HEK293T (cell line): Measurements from ENCODE around the gene C2orf81.

Experiments used
- CTCF ChIA-PET: fragments of 350-600 bp; formaldehyde crosslinking; extraction: SDS; loops from one replicate; lab custom pipeline; 2021; ENCODE audit warnings: antibody characterized with exemption, inconsistent platforms; lab: Yijun Ruan, JAX
- POLR2A ChIA-PET: fragments of 350-600 bp; formaldehyde crosslinking; extraction: SDS; loops from one replicate; lab custom pipeline; 2020; ENCODE audit warnings: antibody characterized with exemption, inconsistent platforms; lab: Yijun Ruan, JAX
- DNase-seq: peaks from one replicate; pipeline ENCODE4 v3.0.0; 2012; ENCODE audit warnings: mixed read lengths; ENCODE audit errors: extremely low spot score
- ARNT ChIP-seq: fragments of 450-650 bp; IDR thresholded peaks from 2 replicates; pipeline ENCODE4 v1.6.1; 2017; ENCODE audit warnings: mild to moderate bottlenecking
- BHLHE40 ChIP-seq: fragments of 450-650 bp; IDR thresholded peaks from 2 replicates; pipeline ENCODE4 v1.6.1; 2016; ENCODE audit warnings: mild to moderate bottlenecking, moderate library complexity, borderline replicate concordance
- CTBP1 ChIP-seq: fragments of 450-650 bp; IDR thresholded peaks from 2 replicates; pipeline ENCODE4 v1.6.1; 2016; ENCODE audit warnings: borderline replicate concordance
- ELF4 ChIP-seq: fragments of 450-650 bp; IDR thresholded peaks from 2 replicates; pipeline ENCODE4 v1.6.1; 2017; ENCODE audit warnings: antibody characterized with exemption
- FOXA1 ChIP-seq: fragments of 450-650 bp; IDR thresholded peaks from 2 replicates; pipeline ENCODE4 v1.6.1; 2016; ENCODE audit warnings: mild to moderate bottlenecking
- FOXK2 ChIP-seq: fragments of 450-650 bp; IDR thresholded peaks from 2 replicates; pipeline ENCODE4 v1.6.1; 2016; ENCODE audit warnings: mild to moderate bottlenecking
- FOXM1 ChIP-seq: fragments of 450-650 bp; IDR thresholded peaks from 2 replicates; pipeline ENCODE4 v1.6.1; 2017; ENCODE audit warnings: mild to moderate bottlenecking, borderline replicate concordance
- HDGF ChIP-seq: fragments of 450-650 bp; IDR thresholded peaks from 2 replicates; pipeline ENCODE4 v1.6.1; 2017; ENCODE audit warnings: antibody characterized with exemption, borderline replicate concordance
- L3MBTL2 ChIP-seq: fragments of 450-650 bp; conservative IDR thresholded peaks from 2 replicates; pipeline ENCODE4 v1.6.1; 2016; ENCODE audit warnings: mild to moderate bottlenecking
- LEF1 ChIP-seq: fragments of 450-650 bp; IDR thresholded peaks from 2 replicates; pipeline ENCODE4 v1.6.1; 2017; ENCODE audit warnings: mild to moderate bottlenecking, borderline replicate concordance
- NFRKB ChIP-seq: fragments of 450-650 bp; IDR thresholded peaks from 2 replicates; pipeline ENCODE4 v1.6.1; 2016; ENCODE audit warnings: mild to moderate bottlenecking, moderate library complexity
- SP1 ChIP-seq: fragments of 450-650 bp; IDR thresholded peaks from 2 replicates; pipeline ENCODE4 v1.6.1; 2017
- SUZ12 ChIP-seq: fragments of 450-650 bp; IDR thresholded peaks from 2 replicates; pipeline ENCODE4 v1.6.1; 2016; ENCODE audit warnings: mild to moderate bottlenecking
- TARDBP ChIP-seq: fragments of 450-650 bp; IDR thresholded peaks from 2 replicates; pipeline ENCODE4 v1.6.1; 2016
- ZNF384 ChIP-seq: fragments of 450-650 bp; IDR thresholded peaks from 2 replicates; pipeline ENCODE4 v1.6.1; 2016
- TF ChIP-seq, protein P1 (sequence below): fragments of 450-650 bp; IDR thresholded peaks from 2 replicates; pipeline ENCODE4 v1.6.1; 2016

The C2orf81 gene

DNA sequence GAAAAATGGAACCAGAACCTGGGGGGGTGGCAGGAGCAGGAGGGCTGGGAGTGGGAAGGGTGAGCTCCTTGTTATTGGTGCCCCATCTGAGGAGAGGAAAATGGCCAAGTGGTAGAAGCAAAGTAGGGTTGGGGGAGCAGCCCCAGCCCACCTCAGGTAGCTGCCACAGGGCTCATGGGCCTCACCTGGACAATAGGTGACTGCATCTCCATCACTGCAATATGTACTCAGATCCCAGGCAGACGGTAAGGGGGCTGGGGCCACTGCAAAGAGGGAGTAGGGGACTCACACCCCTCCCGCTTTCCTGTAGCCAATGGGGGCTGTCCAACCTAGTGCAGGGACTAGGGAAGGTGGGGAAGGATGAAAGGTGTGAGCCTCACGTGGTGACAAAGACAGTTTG, 4.2 kb downstream of the C2orf81 start:
- POLR2A ChIA-PET = no interaction called here
- no peak for DNase-seq
- CTCF ChIA-PET = no interaction called here
- TF ChIP-seq FOXA1 = no peak
- no peak for TF ChIP-seq SUZ12
- no peak for TF ChIP-seq HDGF
- no peak for TF ChIP-seq FOXM1
- no peak for TF ChIP-seq ZNF384
- no peak for TF ChIP-seq SP1
- no peak for TF ChIP-seq ARNT
- no peak for TF ChIP-seq BHLHE40
- no peak for TF ChIP-seq ELF4
- no peak for TF ChIP-seq FOXK2
- TF ChIP-seq TARDBP = no peak
- TF ChIP-seq L3MBTL2 = no peak
- TF ChIP-seq, protein P1, sequence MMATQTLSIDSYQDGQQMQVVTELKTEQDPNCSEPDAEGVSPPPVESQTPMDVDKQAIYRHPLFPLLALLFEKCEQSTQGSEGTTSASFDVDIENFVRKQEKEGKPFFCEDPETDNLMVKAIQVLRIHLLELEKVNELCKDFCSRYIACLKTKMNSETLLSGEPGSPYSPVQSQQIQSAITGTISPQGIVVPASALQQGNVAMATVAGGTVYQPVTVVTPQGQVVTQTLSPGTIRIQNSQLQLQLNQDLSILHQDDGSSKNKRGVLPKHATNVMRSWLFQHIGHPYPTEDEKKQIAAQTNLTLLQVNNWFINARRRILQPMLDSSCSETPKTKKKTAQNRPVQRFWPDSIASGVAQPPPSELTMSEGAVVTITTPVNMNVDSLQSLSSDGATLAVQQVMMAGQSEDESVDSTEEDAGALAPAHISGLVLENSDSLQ = no peak
- no peak for TF ChIP-seq CTBP1
- no peak for TF ChIP-seq NFRKB
- no peak for TF ChIP-seq LEF1

DNA sequence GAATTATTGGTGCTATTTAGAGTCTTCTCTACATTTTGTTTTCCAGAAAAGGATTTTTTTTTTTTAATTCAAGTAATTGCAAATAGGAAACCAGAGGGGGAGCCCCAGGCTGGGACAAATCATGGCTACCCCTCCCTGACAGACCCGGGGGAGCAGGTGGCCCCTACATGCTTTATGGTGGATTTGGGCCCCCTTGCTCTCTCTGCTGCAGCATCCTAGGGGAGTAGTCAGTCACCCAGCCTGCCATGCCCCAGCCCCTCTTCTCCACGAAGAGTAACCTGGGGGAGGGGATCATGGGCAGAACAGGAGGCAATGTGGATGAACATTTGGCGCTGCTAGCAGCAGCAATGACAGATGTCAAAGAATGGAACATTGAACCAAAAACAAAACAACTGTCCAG, 4.6 kb downstream of the C2orf81 start:
- TF ChIP-seq TARDBP (no peak), CTBP1 (no peak), NFRKB (no peak), HDGF (no peak), LEF1 (no peak), L3MBTL2 (no peak), FOXK2 (no peak), SP1 (no peak), ZNF384 (no peak), SUZ12 (no peak), ELF4 (no peak), BHLHE40 (no peak), ARNT (no peak), FOXA1 (no peak), FOXM1 (no peak)
- TF ChIP-seq, protein P1 = no peak
- ChIA-PET POLR2A (no interaction called here), CTCF (no interaction called here)
- DNase-seq = no peak

DNA sequence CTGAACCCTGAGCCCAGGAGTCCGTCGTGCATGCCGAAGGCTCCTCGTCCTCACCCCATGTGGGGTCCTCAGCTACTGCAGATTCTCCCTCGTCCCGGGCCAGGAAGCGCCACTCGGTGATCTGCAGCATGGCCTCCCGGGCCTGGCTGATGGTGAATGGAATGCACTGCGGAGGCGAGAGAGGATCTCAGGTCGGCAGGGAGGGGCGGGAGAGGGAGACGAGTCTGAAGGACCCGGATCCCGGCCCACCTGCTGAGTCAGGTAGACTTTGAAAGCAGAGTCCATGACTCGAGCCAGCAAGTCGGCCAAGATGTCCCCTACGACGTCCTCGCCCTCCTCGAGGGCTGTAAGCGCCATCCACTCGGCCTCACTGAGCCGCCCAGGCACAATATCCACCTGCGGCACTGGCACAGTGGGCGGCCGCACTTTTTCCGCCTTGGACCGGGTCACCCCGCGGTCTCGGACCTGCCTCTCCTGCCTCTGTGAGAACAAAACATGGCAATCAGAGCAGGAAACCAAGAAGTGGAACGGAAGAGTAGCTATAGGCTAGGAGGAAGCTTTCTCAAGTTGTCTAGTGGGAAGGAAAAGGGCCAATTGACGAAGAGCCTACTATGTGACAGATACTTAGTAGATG, 5.5 kb downstream of the C2orf81 start:
- POLR2A ChIA-PET = no interaction called here
- DNase-seq = no peak
- CTCF ChIA-PET = no interaction called here
- TF ChIP-seq CTBP1 = no peak
- no peak for TF ChIP-seq ELF4
- TF ChIP-seq LEF1 = no peak
- no peak for TF ChIP-seq ARNT
- TF ChIP-seq HDGF = no peak
- TF ChIP-seq FOXA1 = no peak
- no peak for TF ChIP-seq FOXM1
- TF ChIP-seq, protein P1 = no peak
- TF ChIP-seq TARDBP = no peak
- no peak for TF ChIP-seq L3MBTL2
- no peak for TF ChIP-seq ZNF384
- no peak for TF ChIP-seq FOXK2
- no peak for TF ChIP-seq SP1
- no peak for TF ChIP-seq SUZ12
- TF ChIP-seq NFRKB = no peak
- no peak for TF ChIP-seq BHLHE40

GRCh38 chr2:74414881-74415761, 6.3 kb downstream of the C2orf81 start:
- no peak for TF ChIP-seq TARDBP
- TF ChIP-seq, protein P1 = no peak
- no peak for TF ChIP-seq CTBP1
- no peak for TF ChIP-seq SUZ12
- TF ChIP-seq LEF1 = no peak
- no peak for TF ChIP-seq FOXK2
- no peak for TF ChIP-seq L3MBTL2
- TF ChIP-seq BHLHE40 = no peak
- no peak for TF ChIP-seq HDGF
- no peak for TF ChIP-seq ZNF384
- POLR2A ChIA-PET = no interaction called here
- DNase-seq = no peak
- CTCF ChIA-PET = no interaction called here

GRCh38 chr2:74414441-74414840, 7.0 kb downstream of the C2orf81 start:
- no peak for DNase-seq
- CTCF ChIA-PET = no interaction called here
- POLR2A ChIA-PET = no interaction called here
- TF ChIP-seq NFRKB = no peak
- no peak for TF ChIP-seq ELF4
- no peak for TF ChIP-seq SUZ12
- TF ChIP-seq, protein P1 = no peak
- no peak for TF ChIP-seq L3MBTL2
- no peak for TF ChIP-seq ARNT
